HCT116 (cell line): ENCODE data around the gene DEPDC5. TPM values are rescaled to one million over a fixed set of nuclear protein-coding genes. Genes with fewer than 3 reads are reported as not detected.

Experiments
- ATAC-seq: fragments of 200-7000 bp; cut with Tn5 transposase; 2 replicates; pipeline ENCODE4 v1.9.1; 2020; ENCODE audit warnings: mild to moderate bottlenecking, moderate library complexity
- BruUV-seq: library from RNA; stranded (reverse); fragments of 400-500 nt; replicated peaks from 2 replicates; lab custom pipeline; 2021; lab: Mats Ljungman, UMichigan
- CTCF ChIA-PET: fragments of 300-600 bp; sonication (Branson Sonifier 250); formaldehyde crosslinking; loops from one replicate; lab custom pipeline; 2021; ENCODE audit warnings: antibody characterized with exemption; lab: Charles Lee
- POLR2A ChIA-PET: fragments of 300-600, 350-600 bp; sonication (Branson Sonifier 250); formaldehyde crosslinking; loops from one replicate; lab custom pipeline; 2021; ENCODE audit warnings: antibody characterized with exemption; lab: Charles Lee
- RAD21 ChIA-PET, 2 experiments: fragments of 300-600 bp; sonication (Branson Sonifier 250); formaldehyde crosslinking; loops; one replicate each; lab custom pipeline; 2023; ENCODE audit warnings: low total read pairs in 2 of 2; ENCODE audit not compliant: uncharacterized antibody in 2 of 2, unreplicated experiment in 2 of 2, low non-redundant PET in 1 of 2; lab: Charles Lee
- DNase-seq: peaks from one replicate; pipeline ENCODE4 v3.0.0-alpha.2; 2010; ENCODE audit warnings: low read depth, low spot score
- H2AFZ ChIP-seq: fragments of 200-600 bp; shearing (Covaris generic), sonication (generic); 2 replicates; pipeline ENCODE4 v1.6.1; 2017; ENCODE audit warnings: low read depth, mixed run types, mixed read lengths, antibody characterized with exemption, low read length; ENCODE audit not compliant: poor library complexity, severe bottlenecking
- H3K27ac ChIP-seq: 2 replicates; pipeline ENCODE4 v1.5.1; 2012; ENCODE audit warnings: low read depth, low read length
- H3K27me3 ChIP-seq: fragments of 200-600 bp; sonication (generic); 2 replicates; pipeline ENCODE4 v1.6.1; 2016; ENCODE audit warnings: mixed run types, low read length, mixed read lengths; ENCODE audit not compliant: insufficient read depth
- H3K36me3 ChIP-seq, 2 experiments: fragments of 200-500 bp in 1 of 2; fragments of 200-600 bp in 1 of 2; sonication (Bioruptor generic) in 1 of 2; sonication (generic) in 1 of 2; 2 replicates each; pipeline versions ENCODE4 v1.5.1 to v1.6.1; 2014 to 2016; ENCODE audit warnings: low read length in 2 of 2, inconsistent platforms in 1 of 2, mixed read lengths in 1 of 2, mixed run types in 1 of 2; ENCODE audit not compliant: insufficient read depth in 2 of 2, control insufficient read depth in 1 of 2
- H3K4me1 ChIP-seq, 2 experiments: fragments of 200-600 bp in 1 of 2; sonication (generic) in 1 of 2; 2 replicates each; pipeline versions ENCODE4 v1.5.1 to v1.6.1; 2012 to 2017; ENCODE audit warnings: low read length in 2 of 2, inconsistent platforms in 1 of 2, mild to moderate bottlenecking in 1 of 2, mixed read lengths in 1 of 2, mixed run types in 1 of 2, moderate library complexity in 1 of 2; ENCODE audit not compliant: insufficient read depth in 2 of 2, control insufficient read depth in 1 of 2
- H3K4me2 ChIP-seq: fragments of 200-600 bp; sonication (generic); 2 replicates; pipeline ENCODE4 v1.6.1; 2017; ENCODE audit warnings: mixed run types, low read length, mixed read lengths
- H3K4me3 ChIP-seq, 2 experiments: fragments of 200-600 bp in 1 of 2; sonication (generic) in 1 of 2; replicated peaks in 1 of 2; 2 replicates each; pipeline ENCODE4 v1.5.1; 2011 to 2016; ENCODE audit warnings: low read length in 2 of 2, control low read depth in 1 of 2, low read depth in 1 of 2, mild to moderate bottlenecking in 1 of 2, mixed read lengths in 1 of 2, mixed run types in 1 of 2
- H3K79me2 ChIP-seq: fragments of 200-600 bp; sonication (generic); 2 replicates; pipeline ENCODE4 v1.6.1; 2017; ENCODE audit warnings: mild to moderate bottlenecking, mixed run types, low read length, moderate library complexity, mixed read lengths; ENCODE audit not compliant: insufficient read depth
- H3K9ac ChIP-seq: fragments of 200-600 bp; sonication (generic); 2 replicates; pipeline ENCODE4 v1.6.1; 2016; ENCODE audit warnings: low read length, mixed read lengths
- H3K9me2 ChIP-seq: fragments of 200-600 bp; sonication (generic), shearing (Covaris generic); 2 replicates; pipeline ENCODE4 v1.6.1; 2017; ENCODE audit warnings: mixed run types, mild to moderate bottlenecking, moderate library complexity; ENCODE audit not compliant: insufficient read depth
- H3K9me3 ChIP-seq, 2 experiments: fragments of 200-500 bp in 1 of 2; fragments of 200-600 bp in 1 of 2; sonication (Bioruptor generic) in 1 of 2; sonication (generic) in 1 of 2; 2 replicates each; pipeline ENCODE4 v1.6.1; 2014 to 2017; ENCODE audit warnings: low read length in 2 of 2, mixed read lengths in 2 of 2, inconsistent platforms in 1 of 2, low read depth in 1 of 2, mild to moderate bottlenecking in 1 of 2, mixed run types in 1 of 2, moderate library complexity in 1 of 2; ENCODE audit not compliant: control insufficient read depth in 1 of 2, insufficient read depth in 1 of 2
- H4K20me1 ChIP-seq: fragments of 200-600 bp; sonication (generic), shearing (Covaris generic); 2 replicates; pipeline ENCODE4 v1.6.1; 2017; ENCODE audit warnings: mixed run types, mild to moderate bottlenecking, moderate library complexity; ENCODE audit not compliant: insufficient read depth
- CBX3 ChIP-seq: IDR thresholded peaks from 2 replicates; pipeline ENCODE4 v1.6.1; 2012; ENCODE audit warnings: low read depth
- CEBPB ChIP-seq: IDR thresholded peaks from 2 replicates; pipeline ENCODE4 v1.6.1; 2012; ENCODE audit warnings: low read depth
- ELF1 ChIP-seq: IDR thresholded peaks from 2 replicates; pipeline ENCODE4 v1.6.1; 2012; ENCODE audit warnings: low read depth, borderline replicate concordance
- POLR2AphosphoS5 ChIP-seq: IDR thresholded peaks from 2 replicates; pipeline ENCODE4 v1.6.1; 2011; ENCODE audit warnings: mild to moderate bottlenecking, low read depth, low read length, moderate library complexity
- SP1 ChIP-seq: IDR thresholded peaks from 2 replicates; pipeline ENCODE4 v1.6.1; 2012; ENCODE audit warnings: low read depth
- SRF ChIP-seq: IDR thresholded peaks from 2 replicates; pipeline ENCODE4 v1.6.1; 2012; ENCODE audit warnings: low read depth
- TCF7L2 ChIP-seq: IDR thresholded peaks from 2 replicates; pipeline ENCODE4 v1.7.0; 2011; ENCODE audit warnings: borderline replicate concordance, inconsistent platforms; ENCODE audit not compliant: insufficient read depth, insufficient read length; ENCODE audit errors: extremely low read depth
- ZFX ChIP-seq: fragments of 450-650 bp; IDR thresholded peaks from 2 replicates; pipeline ENCODE4 v1.6.1; 2017
- ZNF274 ChIP-seq: fragments of 200-500 bp; sonication (Bioruptor generic); IDR thresholded peaks from 2 replicates; pipeline ENCODE4 v1.6.1; 2014; ENCODE audit warnings: mild to moderate bottlenecking, low read depth, low read length, inconsistent platforms
- intact Hi-C: fragments of 100-400 bp; cut with micrococcal nuclease; formaldehyde crosslinking; loops from 2 replicates; pipeline ENCODE4 v1.10.0; 2022
- total RNA-seq: library from RNA; stranded (reverse); gene quantifications from one replicate; pipeline ENCODE4 v1.2.1, GENCODE V29; 2021; ENCODE audit not compliant: unreplicated experiment
- TF ChIP-seq, protein P1 (sequence below), 3 experiments: fragments of 200-600 bp in 1 of 3; sonication (generic) in 1 of 3; IDR thresholded peaks in 2 of 3; conservative IDR thresholded peaks in 1 of 3; 2 replicates each; pipeline ENCODE4 v1.5.1; 2012 to 2017; ENCODE audit warnings: low read depth in 2 of 3, low read length in 2 of 3, antibody characterized with exemption in 1 of 3, borderline replicate concordance in 1 of 3, control low read depth in 1 of 3, mild to moderate bottlenecking in 1 of 3, mixed read lengths in 1 of 3, mixed run types in 1 of 3, moderate library complexity in 1 of 3; ENCODE audit not compliant: insufficient read depth in 1 of 3
- TF ChIP-seq, protein P2 (sequence below): IDR thresholded peaks from 2 replicates; pipeline ENCODE4 v1.6.1; 2012; ENCODE audit warnings: low read depth
- TF ChIP-seq, protein P3 (sequence below): IDR thresholded peaks from 2 replicates; pipeline ENCODE4 v1.6.1; 2011; ENCODE audit warnings: mild to moderate bottlenecking, low read length, moderate library complexity; ENCODE audit not compliant: insufficient replicate concordance; ENCODE audit errors: extremely low read depth

DEPDC5 gene
- total RNA-seq, 1 experiment from 2014 or later: 35.0 TPM

DNA sequence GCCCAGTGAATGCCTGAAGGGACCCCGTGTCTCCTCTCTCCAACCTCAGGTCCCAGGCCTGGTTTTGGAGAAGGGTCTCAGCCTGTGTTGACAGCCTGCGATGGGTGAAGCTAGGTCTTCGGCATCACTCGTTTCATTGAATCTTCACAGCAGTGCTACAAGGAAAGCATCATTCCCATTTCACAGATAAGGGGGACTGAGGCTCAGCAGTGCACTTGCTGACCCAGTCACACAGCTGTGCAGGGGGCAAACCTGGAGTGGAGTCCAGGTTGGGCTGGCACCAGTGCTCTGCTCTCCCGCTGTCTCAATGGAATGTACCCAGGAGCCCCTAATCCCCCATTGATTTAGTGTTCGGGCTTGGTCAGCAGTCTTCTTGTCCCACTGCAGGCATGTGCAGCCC, 179.6 kb downstream of the DEPDC5 start:
- no TSS peak for BruUV-seq
- intact Hi-C loops: no loop called here

DNA sequence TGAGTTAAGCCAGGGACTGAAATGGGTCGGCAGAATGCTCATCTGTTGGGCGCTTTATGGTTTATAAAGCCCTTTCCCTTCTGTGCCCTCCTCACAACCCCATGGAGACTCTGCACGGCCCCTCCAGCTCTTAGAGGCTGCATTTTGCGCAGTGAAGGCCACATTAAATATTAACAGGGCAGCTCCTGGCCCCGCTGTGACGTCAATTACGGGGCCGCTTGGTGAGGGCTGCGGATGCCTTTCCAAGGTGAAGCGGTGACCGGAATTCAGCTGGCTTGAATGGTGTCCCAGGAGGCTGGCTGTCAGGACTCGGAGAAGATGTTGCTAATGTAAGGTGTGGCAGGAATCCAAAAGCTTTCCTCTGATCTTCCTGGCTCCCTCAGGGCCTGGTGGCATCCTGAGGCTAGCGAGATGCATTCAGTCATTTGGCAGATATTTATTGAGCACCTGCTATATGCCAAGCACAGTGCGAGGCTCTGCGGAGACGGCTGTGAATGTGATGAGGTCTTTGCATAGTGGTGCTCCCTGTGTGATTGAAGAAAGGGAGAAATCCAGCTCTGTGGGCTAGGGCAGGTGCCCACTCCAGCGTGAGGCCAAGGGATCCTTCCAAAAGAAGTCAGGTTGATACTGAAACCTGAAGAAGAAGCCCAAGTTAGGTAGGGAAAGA, 180.1 kb downstream of the DEPDC5 start:
- H3K79me2 ChIP-seq: no peaks in the 10 kb centered on the region
- H3K4me2 ChIP-seq: no peak overlapping the region
- no peaks in the 10 kb centered on the region for H3K9me2 ChIP-seq
- ChIA-PET RAD21 (no interaction called here), CTCF (no interaction called here), POLR2A (no interaction called here)
- H3K4me3 ChIP-seq: no peak overlapping the region
- no peaks in the 10 kb centered on the region for H4K20me1 ChIP-seq
- H2AFZ ChIP-seq: no peak overlapping the region
- H3K36me3 ChIP-seq: no peaks in the 10 kb centered on the region
- no peaks in the 10 kb centered on the region for H3K4me1 ChIP-seq
- no peak overlapping the region for H3K27ac ChIP-seq
- H3K9me3 ChIP-seq: no peaks in the 10 kb centered on the region
- H3K9ac ChIP-seq: no peak overlapping the region
- no peak for ATAC-seq
- intact Hi-C loops: no loop called here
- H3K27me3 ChIP-seq: no peaks in the 10 kb centered on the region
- DNase-seq: no peak
- no TSS peak for BruUV-seq
- TF ChIP-seq, protein P1, sequence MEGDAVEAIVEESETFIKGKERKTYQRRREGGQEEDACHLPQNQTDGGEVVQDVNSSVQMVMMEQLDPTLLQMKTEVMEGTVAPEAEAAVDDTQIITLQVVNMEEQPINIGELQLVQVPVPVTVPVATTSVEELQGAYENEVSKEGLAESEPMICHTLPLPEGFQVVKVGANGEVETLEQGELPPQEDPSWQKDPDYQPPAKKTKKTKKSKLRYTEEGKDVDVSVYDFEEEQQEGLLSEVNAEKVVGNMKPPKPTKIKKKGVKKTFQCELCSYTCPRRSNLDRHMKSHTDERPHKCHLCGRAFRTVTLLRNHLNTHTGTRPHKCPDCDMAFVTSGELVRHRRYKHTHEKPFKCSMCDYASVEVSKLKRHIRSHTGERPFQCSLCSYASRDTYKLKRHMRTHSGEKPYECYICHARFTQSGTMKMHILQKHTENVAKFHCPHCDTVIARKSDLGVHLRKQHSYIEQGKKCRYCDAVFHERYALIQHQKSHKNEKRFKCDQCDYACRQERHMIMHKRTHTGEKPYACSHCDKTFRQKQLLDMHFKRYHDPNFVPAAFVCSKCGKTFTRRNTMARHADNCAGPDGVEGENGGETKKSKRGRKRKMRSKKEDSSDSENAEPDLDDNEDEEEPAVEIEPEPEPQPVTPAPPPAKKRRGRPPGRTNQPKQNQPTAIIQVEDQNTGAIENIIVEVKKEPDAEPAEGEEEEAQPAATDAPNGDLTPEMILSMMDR (IDR thresholded peaks at IDR 0.05 in 2 of 3, conservative IDR thresholded peaks at IDR 0.05 in 1 of 3; ENCODE audit: borderline replicate concordance in 1 of 3, insufficient read depth in 1 of 3, low read depth in 2 of 3, low read length in 2 of 3): no peak
- TF ChIP-seq ZFX: no peak
- TF ChIP-seq CBX3: no peak
- TF ChIP-seq TCF7L2: no peak
- TF ChIP-seq ELF1: no peak
- TF ChIP-seq, protein P2, sequence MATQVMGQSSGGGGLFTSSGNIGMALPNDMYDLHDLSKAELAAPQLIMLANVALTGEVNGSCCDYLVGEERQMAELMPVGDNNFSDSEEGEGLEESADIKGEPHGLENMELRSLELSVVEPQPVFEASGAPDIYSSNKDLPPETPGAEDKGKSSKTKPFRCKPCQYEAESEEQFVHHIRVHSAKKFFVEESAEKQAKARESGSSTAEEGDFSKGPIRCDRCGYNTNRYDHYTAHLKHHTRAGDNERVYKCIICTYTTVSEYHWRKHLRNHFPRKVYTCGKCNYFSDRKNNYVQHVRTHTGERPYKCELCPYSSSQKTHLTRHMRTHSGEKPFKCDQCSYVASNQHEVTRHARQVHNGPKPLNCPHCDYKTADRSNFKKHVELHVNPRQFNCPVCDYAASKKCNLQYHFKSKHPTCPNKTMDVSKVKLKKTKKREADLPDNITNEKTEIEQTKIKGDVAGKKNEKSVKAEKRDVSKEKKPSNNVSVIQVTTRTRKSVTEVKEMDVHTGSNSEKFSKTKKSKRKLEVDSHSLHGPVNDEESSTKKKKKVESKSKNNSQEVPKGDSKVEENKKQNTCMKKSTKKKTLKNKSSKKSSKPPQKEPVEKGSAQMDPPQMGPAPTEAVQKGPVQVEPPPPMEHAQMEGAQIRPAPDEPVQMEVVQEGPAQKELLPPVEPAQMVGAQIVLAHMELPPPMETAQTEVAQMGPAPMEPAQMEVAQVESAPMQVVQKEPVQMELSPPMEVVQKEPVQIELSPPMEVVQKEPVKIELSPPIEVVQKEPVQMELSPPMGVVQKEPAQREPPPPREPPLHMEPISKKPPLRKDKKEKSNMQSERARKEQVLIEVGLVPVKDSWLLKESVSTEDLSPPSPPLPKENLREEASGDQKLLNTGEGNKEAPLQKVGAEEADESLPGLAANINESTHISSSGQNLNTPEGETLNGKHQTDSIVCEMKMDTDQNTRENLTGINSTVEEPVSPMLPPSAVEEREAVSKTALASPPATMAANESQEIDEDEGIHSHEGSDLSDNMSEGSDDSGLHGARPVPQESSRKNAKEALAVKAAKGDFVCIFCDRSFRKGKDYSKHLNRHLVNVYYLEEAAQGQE: no peak
- TF ChIP-seq POLR2AphosphoS5: no peak
- TF ChIP-seq CEBPB: no peak

More for the DNA sequence above, 179.6 kb downstream of the DEPDC5 start:
- H4K20me1 ChIP-seq: no peaks in the 10 kb centered on the region
- no peaks in the 10 kb centered on the region for H3K4me1 ChIP-seq
- no peaks in the 10 kb centered on the region for H3K27me3 ChIP-seq
- H3K9ac ChIP-seq: no peak overlapping the region
- ChIA-PET POLR2A (no interaction called here), CTCF (no interaction called here), RAD21 (no interaction called here)
- no peak overlapping the region for H3K27ac ChIP-seq
- no peak overlapping the region for H3K4me3 ChIP-seq
- DNase-seq (no peak), ATAC-seq (no peak)
- no peak overlapping the region for H3K4me2 ChIP-seq
- H3K9me3 ChIP-seq: no peaks in the 10 kb centered on the region
- H3K9me2 ChIP-seq: no peaks in the 10 kb centered on the region
- no peaks in the 10 kb centered on the region for H3K79me2 ChIP-seq
- H3K36me3 ChIP-seq: no peaks in the 10 kb centered on the region
- TF ChIP-seq, protein P3, sequence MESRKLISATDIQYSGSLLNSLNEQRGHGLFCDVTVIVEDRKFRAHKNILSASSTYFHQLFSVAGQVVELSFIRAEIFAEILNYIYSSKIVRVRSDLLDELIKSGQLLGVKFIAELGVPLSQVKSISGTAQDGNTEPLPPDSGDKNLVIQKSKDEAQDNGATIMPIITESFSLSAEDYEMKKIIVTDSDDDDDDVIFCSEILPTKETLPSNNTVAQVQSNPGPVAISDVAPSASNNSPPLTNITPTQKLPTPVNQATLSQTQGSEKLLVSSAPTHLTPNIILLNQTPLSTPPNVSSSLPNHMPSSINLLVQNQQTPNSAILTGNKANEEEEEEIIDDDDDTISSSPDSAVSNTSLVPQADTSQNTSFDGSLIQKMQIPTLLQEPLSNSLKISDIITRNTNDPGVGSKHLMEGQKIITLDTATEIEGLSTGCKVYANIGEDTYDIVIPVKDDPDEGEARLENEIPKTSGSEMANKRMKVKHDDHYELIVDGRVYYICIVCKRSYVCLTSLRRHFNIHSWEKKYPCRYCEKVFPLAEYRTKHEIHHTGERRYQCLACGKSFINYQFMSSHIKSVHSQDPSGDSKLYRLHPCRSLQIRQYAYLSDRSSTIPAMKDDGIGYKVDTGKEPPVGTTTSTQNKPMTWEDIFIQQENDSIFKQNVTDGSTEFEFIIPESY: no peak
- TF ChIP-seq SRF (no peak), SP1 (no peak), ZNF274 (no peak), CBX3 (no peak)
- no peak overlapping the region for H2AFZ ChIP-seq
